GM19463 (cell line): ENCODE results near the gene SCAMP2.

Experiments
- ATAC-seq: cut with Tn5 transposase; IDR thresholded peaks from one replicate; pipeline ENCODE4 v1.9.1; 2021; ENCODE audit warnings: mild to moderate bottlenecking, moderate library complexity; ENCODE audit not compliant: unreplicated experiment

The SCAMP2 gene

DNA sequence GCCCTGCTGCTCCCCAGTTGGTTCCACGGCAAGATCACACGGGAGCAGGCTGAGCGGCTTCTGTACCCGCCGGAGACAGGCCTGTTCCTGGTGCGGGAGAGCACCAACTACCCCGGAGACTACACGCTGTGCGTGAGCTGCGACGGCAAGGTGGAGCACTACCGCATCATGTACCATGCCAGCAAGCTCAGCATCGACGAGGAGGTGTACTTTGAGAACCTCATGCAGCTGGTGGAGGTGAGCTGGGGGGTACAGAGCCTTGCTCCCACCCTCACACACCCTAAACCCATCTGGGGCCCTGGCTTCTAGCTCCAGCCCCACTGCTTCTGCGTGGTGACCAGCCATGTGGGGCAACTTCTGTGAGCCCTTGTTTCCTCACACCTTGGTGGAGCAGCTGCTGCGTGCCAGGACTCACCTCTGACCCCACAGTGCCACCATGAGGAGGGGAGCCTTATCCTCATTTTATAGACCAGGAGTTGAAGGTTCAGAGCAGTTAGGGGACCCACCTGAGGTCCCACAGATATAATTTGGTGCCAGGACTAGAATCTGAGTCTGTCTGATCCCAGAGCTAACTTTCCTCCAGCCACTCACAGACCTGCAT lies 73.8 kb downstream of the SCAMP2 start:
- no peak for ATAC-seq

DNA sequence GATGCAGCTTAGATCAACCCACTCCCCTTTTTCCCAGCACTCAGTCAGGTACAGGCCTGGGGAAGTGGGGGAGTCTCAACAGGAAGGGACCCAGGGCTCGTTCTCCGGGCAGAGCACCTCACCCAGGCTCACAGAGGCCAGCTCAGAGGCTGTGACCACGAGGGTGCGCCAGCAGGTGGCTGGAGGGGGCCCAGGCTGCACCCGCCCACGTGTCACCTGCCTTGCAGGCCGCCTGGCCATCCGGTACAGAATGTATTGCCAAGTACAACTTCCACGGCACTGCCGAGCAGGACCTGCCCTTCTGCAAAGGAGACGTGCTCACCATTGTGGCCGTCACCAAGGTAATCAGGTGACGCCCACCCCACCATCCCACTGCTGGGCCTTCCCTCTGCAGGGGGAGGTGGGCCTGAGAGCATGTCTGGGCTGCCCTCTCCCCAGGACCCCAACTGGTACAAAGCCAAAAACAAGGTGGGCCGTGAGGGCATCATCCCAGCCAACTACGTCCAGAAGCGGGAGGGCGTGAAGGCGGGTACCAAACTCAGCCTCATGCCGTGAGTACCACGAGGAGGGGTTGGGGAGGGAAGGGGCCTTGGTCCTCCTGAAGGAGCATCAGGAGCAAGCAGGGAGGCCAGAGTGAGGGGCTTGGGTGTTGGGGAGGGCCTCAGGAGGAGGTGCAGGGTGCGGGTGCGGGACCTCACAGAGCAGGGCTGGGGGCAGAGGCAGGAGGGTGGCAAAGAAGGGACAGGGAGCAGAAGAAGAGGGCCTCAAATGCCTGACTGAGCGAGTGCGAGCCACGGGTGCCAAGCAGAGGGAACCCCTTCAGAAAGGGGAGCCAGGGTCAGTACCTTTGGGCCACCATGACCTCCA lies 74.5 kb downstream of the SCAMP2 start:
- ATAC-seq = no peak

- ATAC-seq = no peak
Observed at GRCh38 chr15:74795966-74796625, 77.1 kb downstream of the SCAMP2 start.

GRCh38 chr15:74794970-74795349 lies 78.2 kb downstream of the SCAMP2 start:
- ATAC-seq = no peak

DNA sequence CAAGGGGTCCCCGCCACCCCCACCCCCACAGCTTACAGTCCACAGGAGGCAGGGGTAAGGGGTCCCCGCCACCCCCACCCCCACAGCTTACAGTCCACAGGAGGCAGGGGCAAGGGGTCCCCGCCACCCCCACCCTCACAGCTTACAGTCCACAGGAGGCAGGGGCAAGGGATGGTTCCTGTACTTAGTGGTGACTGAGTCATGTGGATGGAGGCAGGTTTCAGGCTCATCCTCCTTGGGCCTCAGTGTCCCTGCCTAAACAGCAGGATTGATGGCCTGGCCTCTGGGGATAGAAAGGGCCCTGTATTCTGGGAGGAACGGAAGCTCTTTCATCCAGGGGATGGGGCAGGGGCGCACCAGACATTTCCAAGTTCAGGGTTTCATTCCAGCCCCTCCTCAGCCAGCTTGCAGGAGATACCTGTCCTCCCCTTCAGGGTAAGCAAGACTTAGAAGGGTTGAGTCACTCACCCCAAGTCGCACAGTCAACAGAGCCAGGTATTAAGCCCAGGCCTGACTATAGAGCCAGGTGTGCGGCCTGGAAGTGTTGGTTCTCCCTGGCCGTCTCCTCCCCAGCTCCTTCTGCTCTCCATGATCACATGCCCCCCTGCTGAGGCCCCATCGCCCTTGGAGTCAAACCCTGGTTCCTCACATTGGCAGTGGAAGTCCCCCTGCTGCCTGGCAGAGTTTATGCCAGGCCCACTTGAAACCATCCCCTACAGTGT lies 78.8 kb downstream of the SCAMP2 start:
- ATAC-seq = no peak
